DOHH2 (cell line): Measurements from ENCODE around the gene CPA5.

Experiments
- H3F3A ChIP-seq: fragments of 200-600 bp; sonication (generic), shearing (Covaris generic); 2 replicates; pipeline ENCODE4 v1.6.0; 2016; ENCODE audit warnings: antibody characterized with exemption, mild to moderate bottlenecking; ENCODE audit not compliant: control insufficient read depth, insufficient read depth
- H3K27ac ChIP-seq: fragments of 200-600 bp; sonication (generic); 2 replicates; pipeline ENCODE4 v1.5.1; 2014; ENCODE audit warnings: low read depth, mild to moderate bottlenecking, low read length, moderate library complexity
- H3K27me3 ChIP-seq: fragments of 200-600 bp; sonication (generic); 2 replicates; pipeline ENCODE4 v1.6.1; 2014; ENCODE audit warnings: mild to moderate bottlenecking, low read length, mixed read lengths; ENCODE audit not compliant: control insufficient read depth
- H3K36me3 ChIP-seq: fragments of 200-600 bp; sonication (generic); 2 replicates; pipeline ENCODE4 v1.6.1; 2014; ENCODE audit warnings: mild to moderate bottlenecking, low read length, moderate library complexity, mixed read lengths; ENCODE audit not compliant: control insufficient read depth
- H3K4me1 ChIP-seq: fragments of 200-600 bp; sonication (generic); 2 replicates; pipeline ENCODE4 v1.6.1; 2014; ENCODE audit warnings: mild to moderate bottlenecking, low read length, mixed read lengths; ENCODE audit not compliant: control insufficient read depth
- H3K4me2 ChIP-seq: fragments of 200-600 bp; sonication (generic); 2 replicates; pipeline ENCODE4 v1.6.0; 2014; ENCODE audit warnings: mild to moderate bottlenecking, low read length, moderate library complexity
- H3K4me3 ChIP-seq: fragments of 200-600 bp; sonication (generic); 2 replicates; pipeline ENCODE4 v1.5.1; 2014; ENCODE audit warnings: mild to moderate bottlenecking, low read length, mixed read lengths
- H3K79me2 ChIP-seq: fragments of 200-600 bp; sonication (generic); 2 replicates; pipeline ENCODE4 v1.6.1; 2014; ENCODE audit warnings: mild to moderate bottlenecking, low read length, mixed read lengths; ENCODE audit not compliant: control insufficient read depth
- H3K9me2 ChIP-seq: fragments of 200-600 bp; sonication (generic); replicated peaks from 2 replicates; pipeline ENCODE4 v1.6.1; 2014; ENCODE audit warnings: mild to moderate bottlenecking, low read length, mixed read lengths; ENCODE audit not compliant: control insufficient read depth
- H3K9me3 ChIP-seq: fragments of 200-600 bp; sonication (generic); 2 replicates; pipeline ENCODE4 v1.6.1; 2014; ENCODE audit warnings: antibody characterized with exemption, low read length, mixed read lengths; ENCODE audit not compliant: control insufficient read depth, insufficient read depth
- H4K20me1 ChIP-seq: fragments of 200-600 bp; sonication (generic); 2 replicates; pipeline ENCODE4 v1.6.0; 2014; ENCODE audit warnings: low read depth, mild to moderate bottlenecking, antibody characterized with exemption, low read length, moderate library complexity; ENCODE audit not compliant: control insufficient read depth, insufficient read depth
- EZH2phosphoT487 ChIP-seq: fragments of 200-600 bp; sonication (generic); IDR thresholded peaks from 2 replicates; pipeline ENCODE4 v1.6.1; 2017; ENCODE audit warnings: borderline replicate concordance, mild to moderate bottlenecking, antibody characterized with exemption, low read length, moderate library complexity, mixed read lengths
- TF ChIP-seq, protein P1 (sequence below): fragments of 200-600 bp; sonication (generic); IDR thresholded peaks from one replicate; pipeline ENCODE4 v1.5.1; 2014; ENCODE audit warnings: antibody characterized with exemption, mild to moderate bottlenecking, low read depth, low read length; ENCODE audit not compliant: poor library complexity, severe bottlenecking

The CPA5 gene

DNA sequence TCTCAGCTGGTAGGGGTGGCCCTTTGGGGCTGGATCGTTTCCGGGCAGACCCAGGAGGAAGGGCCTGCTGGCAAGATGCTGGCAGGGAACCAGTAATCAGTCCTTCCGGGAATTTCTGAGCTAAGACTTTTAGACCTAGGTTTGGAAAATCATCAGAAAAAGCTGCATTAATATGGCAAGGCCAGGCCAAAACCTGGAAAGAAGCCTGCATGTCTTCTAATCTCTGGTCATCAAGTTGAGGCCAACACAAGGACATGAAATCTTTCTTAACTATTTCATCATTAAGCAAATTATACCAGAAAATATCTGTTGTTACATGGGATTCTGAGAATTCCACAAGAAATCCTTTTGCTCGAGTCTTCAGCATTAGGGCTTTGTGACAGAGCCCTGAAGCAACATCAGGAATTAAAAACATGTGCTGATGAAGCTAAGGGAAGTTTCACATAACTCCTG lies 55.5 kb downstream of the CPA5 start:
- no peak overlapping the region for H3K27ac ChIP-seq
- no peaks in the 10 kb centered on the region for H3K27me3 ChIP-seq
- H3K4me3 ChIP-seq, result no peak overlapping the region
- H3K4me2 ChIP-seq, result no peak overlapping the region
- no peaks in the 10 kb centered on the region for H4K20me1 ChIP-seq
- no peaks in the 10 kb centered on the region for H3K9me3 ChIP-seq
- peaks cover 29% of the 10 kb centered on the region for H3K36me3 ChIP-seq
- H3F3A ChIP-seq, result no peaks in the 10 kb centered on the region
- H3K4me1 ChIP-seq, result no peaks in the 10 kb centered on the region
- no peaks in the 10 kb centered on the region for H3K79me2 ChIP-seq
- no peaks in the 10 kb centered on the region for H3K9me2 ChIP-seq
- no peak for TF ChIP-seq EZH2phosphoT487
- TF ChIP-seq, protein P1, sequence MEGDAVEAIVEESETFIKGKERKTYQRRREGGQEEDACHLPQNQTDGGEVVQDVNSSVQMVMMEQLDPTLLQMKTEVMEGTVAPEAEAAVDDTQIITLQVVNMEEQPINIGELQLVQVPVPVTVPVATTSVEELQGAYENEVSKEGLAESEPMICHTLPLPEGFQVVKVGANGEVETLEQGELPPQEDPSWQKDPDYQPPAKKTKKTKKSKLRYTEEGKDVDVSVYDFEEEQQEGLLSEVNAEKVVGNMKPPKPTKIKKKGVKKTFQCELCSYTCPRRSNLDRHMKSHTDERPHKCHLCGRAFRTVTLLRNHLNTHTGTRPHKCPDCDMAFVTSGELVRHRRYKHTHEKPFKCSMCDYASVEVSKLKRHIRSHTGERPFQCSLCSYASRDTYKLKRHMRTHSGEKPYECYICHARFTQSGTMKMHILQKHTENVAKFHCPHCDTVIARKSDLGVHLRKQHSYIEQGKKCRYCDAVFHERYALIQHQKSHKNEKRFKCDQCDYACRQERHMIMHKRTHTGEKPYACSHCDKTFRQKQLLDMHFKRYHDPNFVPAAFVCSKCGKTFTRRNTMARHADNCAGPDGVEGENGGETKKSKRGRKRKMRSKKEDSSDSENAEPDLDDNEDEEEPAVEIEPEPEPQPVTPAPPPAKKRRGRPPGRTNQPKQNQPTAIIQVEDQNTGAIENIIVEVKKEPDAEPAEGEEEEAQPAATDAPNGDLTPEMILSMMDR, result no peak

DNA sequence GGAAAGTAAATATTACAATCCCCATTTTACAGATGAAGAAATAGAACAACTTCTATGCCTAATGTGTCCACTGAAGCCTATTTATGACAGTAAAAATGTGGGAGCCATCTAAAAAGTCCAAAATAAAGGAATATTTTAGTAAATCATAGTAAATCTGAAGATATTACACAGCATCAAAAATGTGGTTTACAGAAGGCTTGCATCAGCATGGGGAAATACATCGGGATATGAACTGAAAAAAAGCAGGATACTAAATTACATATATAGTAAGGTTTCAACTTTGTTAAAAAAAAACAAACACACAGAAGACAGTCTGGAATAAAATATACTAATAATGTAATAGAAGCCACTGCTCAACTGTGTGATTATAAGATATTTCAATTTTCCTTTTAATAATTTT lies 56.5 kb downstream of the CPA5 start:
- no peak for TF ChIP-seq EZH2phosphoT487
- TF ChIP-seq, protein P1, result no peak
- Histone ChIP-seq H4K20me1 (no peaks in the 10 kb centered on the region), H3K9me2 (no peaks in the 10 kb centered on the region), H3K9me3 (no peaks in the 10 kb centered on the region), H3K4me1 (no peaks in the 10 kb centered on the region), H3K27ac (no peak overlapping the region), H3K79me2 (no peaks in the 10 kb centered on the region), H3K36me3 (peaks cover 29% of the 10 kb centered on the region), H3K4me3 (no peak overlapping the region), H3F3A (no peaks in the 10 kb centered on the region), H3K4me2 (no peak overlapping the region), H3K27me3 (no peaks in the 10 kb centered on the region)

DNA sequence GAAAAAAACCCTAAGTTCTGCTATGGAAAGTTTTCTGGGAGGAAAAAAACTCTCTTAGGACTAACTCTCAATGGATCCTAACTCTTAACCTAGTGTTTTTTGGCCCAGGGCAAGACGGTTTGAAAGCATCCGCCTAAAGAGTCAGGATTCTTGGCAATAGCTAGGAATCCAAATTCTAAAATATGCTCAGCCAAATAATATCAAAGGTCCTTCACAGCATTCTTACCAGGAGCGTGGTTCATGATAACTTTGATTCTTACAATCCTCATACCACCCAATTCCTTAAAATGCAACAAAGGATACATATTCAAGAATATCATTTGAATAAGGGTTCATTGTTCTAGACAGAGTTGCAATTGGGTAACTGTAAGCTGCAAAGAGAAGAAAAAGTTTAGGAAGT lies 57.0 kb downstream of the CPA5 start:
- Histone ChIP-seq H3K4me3 (no peak overlapping the region), H3K79me2 (no peaks in the 10 kb centered on the region), H3K36me3 (peaks cover 29% of the 10 kb centered on the region), H3K9me2 (no peaks in the 10 kb centered on the region), H3F3A (no peaks in the 10 kb centered on the region), H3K9me3 (no peaks in the 10 kb centered on the region), H4K20me1 (no peaks in the 10 kb centered on the region), H3K4me1 (no peaks in the 10 kb centered on the region), H3K4me2 (no peak overlapping the region), H3K27ac (no peak overlapping the region), H3K27me3 (no peaks in the 10 kb centered on the region)
- TF ChIP-seq, protein P1, result no peak
- TF ChIP-seq EZH2phosphoT487, result no peak

DNA sequence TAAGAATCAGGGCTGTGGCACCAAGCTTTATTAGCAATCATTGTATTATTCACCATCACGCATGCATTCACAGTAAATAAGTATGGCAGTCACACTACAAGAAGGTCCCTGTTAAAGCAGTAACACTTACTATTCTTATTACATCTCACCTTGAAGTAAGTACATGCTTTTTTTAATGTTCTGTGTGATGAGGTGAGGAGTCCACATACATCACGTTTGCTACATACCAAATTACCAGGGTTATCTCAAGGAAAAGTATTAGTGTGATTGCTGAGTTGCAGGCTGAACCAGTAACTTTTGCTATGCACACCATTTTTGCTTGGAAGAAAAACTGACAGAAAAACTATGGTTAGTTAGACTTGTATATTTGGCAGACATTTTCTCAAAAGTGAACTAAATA lies 60.4 kb downstream of the CPA5 start:
- Histone ChIP-seq H3K4me3 (no peak overlapping the region), H3K36me3 (peaks cover 15% of the 10 kb centered on the region), H3K79me2 (no peaks in the 10 kb centered on the region), H4K20me1 (no peaks in the 10 kb centered on the region), H3K9me2 (no peaks in the 10 kb centered on the region), H3K27me3 (no peaks in the 10 kb centered on the region), H3F3A (no peaks in the 10 kb centered on the region), H3K4me2 (no peak overlapping the region), H3K9me3 (no peaks in the 10 kb centered on the region), H3K4me1 (no peaks in the 10 kb centered on the region), H3K27ac (no peak overlapping the region)
- TF ChIP-seq EZH2phosphoT487, result no peak
- TF ChIP-seq, protein P1, result no peak
